Tibial nerve (tissue), 4 donors: ENCODE data around the gene PTPRM.

Source experiments
- CTCF ChIP-seq, 5 experiments: fragments of 200-600 bp in 3 of 5; fragments of 450-650 bp in 2 of 5; sonication (generic) in 3 of 5; IDR thresholded peaks; one replicate each; pipeline ENCODE4 v1.5.1; 2016 to 2019; ENCODE audit warnings: antibody characterized with exemption in 5 of 5, mild to moderate bottlenecking in 3 of 5, moderate library complexity in 2 of 5
- EP300 ChIP-seq, 2 donors: sonication (generic); formaldehyde crosslinking; IDR thresholded peaks; one replicate each; pipeline ENCODE4 v1.6.1; 2017; ENCODE audit warnings: antibody characterized with exemption in 2 of 2, mild to moderate bottlenecking in 1 of 2

GRCh38 chr18:7775128-7775527 is 208.0 kb downstream of the PTPRM start:
- TF ChIP-seq CTCF (IDR thresholded peaks at IDR 0.05) (no peak), EP300 (IDR thresholded peaks at IDR 0.05) (no peak)
